Psoas muscle (tissue), 8 donors: ENCODE data around the gene SSBP3. TPM values are rescaled to one million over a fixed set of nuclear protein-coding genes. Genes with fewer than 3 reads are reported as not detected.

Experiments used
- ATAC-seq, 4 donors: fragments of 200-7000 bp; cut with Tn5 transposase; one replicate each; pipeline ENCODE4 v1.9.1; 2020; ENCODE audit warnings: moderate library complexity in 3 of 4, mild to moderate bottlenecking in 2 of 4
- DNase-seq, 2 donors: peaks; one replicate each; pipeline ENCODE4 v3.0.0-alpha.2; 2020
- H3K27ac ChIP-seq: fragments of 200-600 bp; one replicate; pipeline ENCODE4 v1.8.0; 2022
- H3K27me3 ChIP-seq, 3 donors: fragments of 200-600 bp in 1 of 3; one replicate each; pipeline versions ENCODE4 v1.6.1 to v1.8.0; 2013 to 2022; ENCODE audit warnings: low read length in 2 of 3, mild to moderate bottlenecking in 2 of 3, moderate library complexity in 1 of 3; ENCODE audit not compliant: insufficient read depth in 3 of 3
- H3K36me3 ChIP-seq, 2 donors: fragments of 200-600 bp in 1 of 2; one replicate each; pipeline versions ENCODE4 v1.6.1 to v1.8.0; 2013 to 2022; ENCODE audit warnings: low read depth in 1 of 2, mild to moderate bottlenecking in 1 of 2, moderate library complexity in 1 of 2; ENCODE audit not compliant: insufficient read depth in 1 of 2
- H3K4me1 ChIP-seq: fragments of 200-600 bp; one replicate; pipeline ENCODE4 v1.8.0; 2022
- H3K4me3 ChIP-seq: fragments of 200-600 bp; one replicate; pipeline ENCODE4 v1.8.0; 2022; ENCODE audit warnings: mild to moderate bottlenecking
- H3K9me3 ChIP-seq: fragments of 200-600 bp; one replicate; pipeline ENCODE4 v1.8.0; 2022
- WGBS, 3 donors: extraction: QIAGEN DNeasy Blood & Tissue Kit; methylation state at CpG; one replicate each; pipeline versions ENCODE4 v1.1.6 to v1.1.7; 2013; 5-methylcytosine and 5-hydroxymethylcytosine counted together
- intact Hi-C, 2 donors: fragments of 100-400 bp; cut with DNase I; formaldehyde crosslinking; loops; one replicate each; pipeline versions ENCODE4 v1.11.0 to v1.14.2; 2022
- polyA plus RNA-seq, 3 donors: library from polyadenylated mRNA; stranded (reverse); fragments of 200-250 nt; gene quantifications; one replicate each; pipeline ENCODE4 v1.2.3, GENCODE V29; 2013
- total RNA-seq, 4 donors: library from RNA; stranded (reverse); fragmentation: NEBNext Ultra II Directional in 2 of 4; extraction: Animal tissue kit (Norgen Biotek cat#: 25700) in 2 of 4; gene quantifications; one replicate each; pipeline versions ENCODE4 v1.2.1 to v1.2.4, GENCODE V29; 2021 to 2023
- TF ChIP-seq, protein P1 (sequence below): fragments of 200-600 bp; IDR thresholded peaks from one replicate; pipeline ENCODE4 v1.8.0; 2022; ENCODE audit warnings: antibody characterized with exemption
- donor health status: healthy with polysubstance abuse.
- donor health status: DM: no; HTN: no; CAD: no; lungs with moderate emphysema.
- donor health status: Bipolar disorder and iron deficiency.
- donor health status: healthy.
- donor health status: DM: yes; HTN: yes; CAD: no.
- donor health status: DM: no; HTN: no; CAD: no.
- donor health status: DM: no; HTN: no; CAD: no.
- donor health status: DM: yes; HTN: yes; CAD: no.

Gene SSBP3
- total and polyA plus RNA-seq, 7 donors, result 7.9 to 24.2 (median 21.6) TPM

DNA sequence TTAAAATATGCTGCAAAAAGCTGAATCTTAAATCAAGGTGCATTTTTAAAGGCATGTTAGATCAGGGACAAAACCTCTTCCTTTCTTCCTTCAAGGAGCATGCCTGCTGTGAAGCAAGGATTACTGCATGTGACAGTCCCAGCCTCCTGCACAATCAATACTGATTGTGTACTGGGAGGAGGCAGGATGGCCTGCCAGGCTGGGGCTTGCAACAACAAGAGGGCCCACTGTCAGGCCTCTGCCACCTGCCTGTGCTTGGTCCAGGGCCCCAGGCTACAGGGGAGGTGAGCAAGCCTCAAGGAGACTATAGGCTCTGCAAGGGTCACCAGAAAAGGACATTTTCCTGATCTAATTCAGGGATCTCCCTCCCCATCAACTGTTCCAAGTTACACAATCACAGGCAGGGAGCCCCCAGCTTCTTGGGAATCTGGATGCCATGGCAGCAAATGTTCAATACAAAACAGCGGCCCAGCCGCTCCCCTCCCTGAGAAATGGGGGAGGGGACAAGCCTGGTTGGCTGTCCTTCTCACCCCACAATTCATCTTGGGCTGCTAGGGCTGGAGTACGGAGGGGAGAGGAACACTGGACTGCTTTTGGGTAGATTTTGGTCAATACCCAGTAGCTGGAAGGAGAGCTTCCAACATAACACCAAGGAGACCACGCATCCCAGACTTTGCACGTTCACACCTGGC, 76.7 kb downstream of the SSBP3 start:
- Histone ChIP-seq H3K27ac (no peak overlapping the region), H3K36me3 (no peaks in the 10 kb centered on the region), H3K9me3 (no peaks in the 10 kb centered on the region), H3K4me3 (no peak overlapping the region), H3K4me1 (peaks cover 99% of the 10 kb centered on the region), H3K27me3 (no peaks in the 10 kb centered on the region)
- intact Hi-C loops, result loop anchor here (5.0 to 10.0 kb wide), 3 partner anchors 52 to 73 kb away; no protein-coding TSS in a partner anchor
- DNase-seq (no peak), ATAC-seq (no peak)
- WGBS, 3 donors, result 70 to 80% (median 73%) methylated on average over 5 of the region's 5 CpGs
- TF ChIP-seq, protein P1, sequence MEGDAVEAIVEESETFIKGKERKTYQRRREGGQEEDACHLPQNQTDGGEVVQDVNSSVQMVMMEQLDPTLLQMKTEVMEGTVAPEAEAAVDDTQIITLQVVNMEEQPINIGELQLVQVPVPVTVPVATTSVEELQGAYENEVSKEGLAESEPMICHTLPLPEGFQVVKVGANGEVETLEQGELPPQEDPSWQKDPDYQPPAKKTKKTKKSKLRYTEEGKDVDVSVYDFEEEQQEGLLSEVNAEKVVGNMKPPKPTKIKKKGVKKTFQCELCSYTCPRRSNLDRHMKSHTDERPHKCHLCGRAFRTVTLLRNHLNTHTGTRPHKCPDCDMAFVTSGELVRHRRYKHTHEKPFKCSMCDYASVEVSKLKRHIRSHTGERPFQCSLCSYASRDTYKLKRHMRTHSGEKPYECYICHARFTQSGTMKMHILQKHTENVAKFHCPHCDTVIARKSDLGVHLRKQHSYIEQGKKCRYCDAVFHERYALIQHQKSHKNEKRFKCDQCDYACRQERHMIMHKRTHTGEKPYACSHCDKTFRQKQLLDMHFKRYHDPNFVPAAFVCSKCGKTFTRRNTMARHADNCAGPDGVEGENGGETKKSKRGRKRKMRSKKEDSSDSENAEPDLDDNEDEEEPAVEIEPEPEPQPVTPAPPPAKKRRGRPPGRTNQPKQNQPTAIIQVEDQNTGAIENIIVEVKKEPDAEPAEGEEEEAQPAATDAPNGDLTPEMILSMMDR, result no peak

DNA sequence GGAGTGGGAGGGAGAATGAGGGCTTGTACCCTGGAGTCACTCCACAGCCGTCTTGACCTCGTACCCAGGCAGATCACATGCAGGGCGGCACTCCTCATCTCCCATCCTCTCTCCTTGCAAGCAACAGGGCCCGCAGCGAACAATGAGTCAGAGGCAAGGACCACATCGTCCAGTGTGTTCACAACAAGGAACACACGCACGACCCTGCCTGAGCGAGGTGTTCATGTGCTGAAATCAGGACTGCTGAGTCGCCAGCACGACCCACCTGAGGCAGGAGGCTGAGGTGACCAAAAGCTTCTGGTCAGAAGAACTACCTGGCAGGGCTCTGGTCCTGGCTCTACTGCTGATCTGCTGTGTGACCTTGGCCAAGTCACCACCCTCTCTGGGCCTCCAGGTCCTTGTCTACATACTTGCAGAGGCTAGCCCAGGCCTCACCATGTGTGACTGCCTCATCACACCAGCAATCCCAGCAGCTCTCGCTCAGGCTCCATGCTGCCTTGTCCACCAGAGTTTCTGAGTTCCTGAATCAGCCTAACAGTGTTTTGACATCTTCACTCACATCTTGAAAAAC, 78.0 kb downstream of the SSBP3 start:
- Histone ChIP-seq H3K27me3 (no peaks in the 10 kb centered on the region), H3K36me3 (no peaks in the 10 kb centered on the region), H3K4me1 (peaks cover 99% of the 10 kb centered on the region), H3K27ac (peak overlapping the region; percentile 74), H3K4me3 (no peak overlapping the region), H3K9me3 (no peaks in the 10 kb centered on the region)
- WGBS, 3 donors, result 71 to 89% (median 78%) methylated on average over 12 of the region's 12 CpGs
- intact Hi-C loops, result no loop called here
- DNase-seq (no peak), ATAC-seq (peak in 2 of 4 donors; percentile 51 to 53)
- TF ChIP-seq, protein P1, result no peak

DNA sequence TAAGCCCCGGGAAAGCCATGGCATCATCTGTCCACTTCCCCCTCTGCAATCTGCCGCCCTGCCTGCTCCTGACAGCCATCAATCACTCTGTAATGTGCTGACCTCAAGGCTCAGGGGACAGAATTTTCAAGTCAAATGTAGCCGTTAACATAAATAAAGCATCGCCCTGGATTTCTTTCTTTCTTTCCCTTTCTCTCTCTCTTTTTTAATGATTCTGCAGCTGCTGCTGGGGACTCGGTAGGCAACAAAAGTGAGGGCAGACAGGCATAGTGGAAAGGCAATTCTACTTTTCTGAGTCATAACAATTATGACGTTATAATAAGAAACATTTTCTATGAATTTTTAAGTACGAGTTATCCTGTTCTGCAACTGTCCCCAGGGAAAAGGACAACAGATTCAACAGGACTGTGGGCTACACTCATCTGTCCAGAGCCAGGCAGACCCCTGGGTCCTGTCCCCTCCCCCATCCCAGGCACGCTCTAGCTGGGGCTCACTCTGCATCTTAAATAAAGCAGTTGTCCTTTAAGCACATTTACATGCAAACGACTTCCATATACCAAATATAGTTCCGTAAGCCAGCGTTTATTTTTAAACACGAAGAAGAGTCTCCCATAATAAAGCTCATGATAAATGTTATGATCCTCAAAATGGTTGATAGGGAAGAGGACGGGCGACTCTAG, 78.7 kb downstream of the SSBP3 start:
- Histone ChIP-seq H3K27me3 (no peaks in the 10 kb centered on the region), H3K27ac (peak overlapping the region; percentile 74), H3K9me3 (no peaks in the 10 kb centered on the region), H3K36me3 (no peaks in the 10 kb centered on the region), H3K4me1 (peaks cover 96% of the 10 kb centered on the region), H3K4me3 (no peak overlapping the region)
- DNase-seq (no peak), ATAC-seq (peak; percentile 36 to 70 (median 58))
- 24 to 45% (median 29%) methylated on average over 14 of the region's 14 CpGs for WGBS, 3 donors
- intact Hi-C loops, result no loop called here
- TF ChIP-seq, protein P1, result no peak

DNA sequence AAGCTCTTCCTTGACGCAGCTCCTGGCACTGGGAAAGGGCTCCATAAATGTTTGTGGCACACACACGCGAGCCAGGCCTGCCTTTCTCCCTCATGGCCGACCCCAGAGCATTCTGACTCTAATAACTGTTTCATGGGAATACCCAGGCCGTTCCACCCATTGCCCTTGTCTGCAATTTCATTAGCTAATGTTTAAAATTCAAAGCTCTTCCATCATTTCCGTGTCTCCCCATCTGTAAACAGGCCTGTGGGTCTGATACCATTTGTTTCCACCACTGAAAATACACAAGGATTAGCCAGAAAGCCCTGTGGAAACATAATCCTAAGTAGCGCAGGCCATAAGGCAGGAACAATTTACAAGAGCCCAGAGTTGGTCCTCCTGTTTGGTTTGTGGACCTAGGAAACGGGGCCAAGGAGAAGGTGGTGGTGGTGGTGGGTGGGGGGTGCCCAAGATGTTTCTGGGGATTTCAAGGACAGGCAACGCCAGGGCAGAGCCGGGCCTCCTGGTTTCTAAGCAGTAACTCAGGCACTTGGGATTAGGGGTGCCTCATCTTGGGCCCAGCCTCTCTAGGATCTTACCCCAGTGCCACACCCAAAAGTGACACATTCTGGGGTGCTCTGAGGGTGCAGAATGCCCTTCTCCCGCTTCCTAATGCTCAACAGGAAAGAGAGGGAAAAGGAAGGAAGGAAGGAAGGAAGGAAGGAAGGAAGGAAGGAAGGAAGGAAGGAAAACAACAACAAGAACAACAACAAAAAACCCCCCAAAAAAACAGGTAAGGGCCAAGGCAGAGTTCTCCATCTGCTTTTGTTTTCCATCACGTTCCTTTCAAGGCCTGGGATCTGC, 79.4 kb downstream of the SSBP3 start:
- TF ChIP-seq, protein P1, result no peak
- ATAC-seq, result no peak

More for the DNA sequence above, 79.4 kb downstream of the SSBP3 start:
- WGBS, 3 donors, result 38 to 59% (median 41%) methylated on average over 12 of the region's 12 CpGs
- Histone ChIP-seq H3K27me3 (no peaks in the 10 kb centered on the region), H3K4me3 (no peak overlapping the region), H3K4me1 (peaks cover 88% of the 10 kb centered on the region), H3K27ac (peak overlapping the region; percentile 74), H3K9me3 (no peaks in the 10 kb centered on the region), H3K36me3 (no peaks in the 10 kb centered on the region)
- intact Hi-C loops, result no loop called here
- DNase-seq, result no peak
